GM19468 (cell line): Measurements from ENCODE around the gene EHD1.

ENCODE experiments used
- ATAC-seq: cut with Tn5 transposase; IDR thresholded peaks from one replicate; pipeline ENCODE4 v1.9.1; 2021; ENCODE audit warnings: mild to moderate bottlenecking, moderate library complexity, moderate number of reproducible peaks; ENCODE audit not compliant: unreplicated experiment; ENCODE audit errors: extremely low read depth

Gene EHD1

DNA sequence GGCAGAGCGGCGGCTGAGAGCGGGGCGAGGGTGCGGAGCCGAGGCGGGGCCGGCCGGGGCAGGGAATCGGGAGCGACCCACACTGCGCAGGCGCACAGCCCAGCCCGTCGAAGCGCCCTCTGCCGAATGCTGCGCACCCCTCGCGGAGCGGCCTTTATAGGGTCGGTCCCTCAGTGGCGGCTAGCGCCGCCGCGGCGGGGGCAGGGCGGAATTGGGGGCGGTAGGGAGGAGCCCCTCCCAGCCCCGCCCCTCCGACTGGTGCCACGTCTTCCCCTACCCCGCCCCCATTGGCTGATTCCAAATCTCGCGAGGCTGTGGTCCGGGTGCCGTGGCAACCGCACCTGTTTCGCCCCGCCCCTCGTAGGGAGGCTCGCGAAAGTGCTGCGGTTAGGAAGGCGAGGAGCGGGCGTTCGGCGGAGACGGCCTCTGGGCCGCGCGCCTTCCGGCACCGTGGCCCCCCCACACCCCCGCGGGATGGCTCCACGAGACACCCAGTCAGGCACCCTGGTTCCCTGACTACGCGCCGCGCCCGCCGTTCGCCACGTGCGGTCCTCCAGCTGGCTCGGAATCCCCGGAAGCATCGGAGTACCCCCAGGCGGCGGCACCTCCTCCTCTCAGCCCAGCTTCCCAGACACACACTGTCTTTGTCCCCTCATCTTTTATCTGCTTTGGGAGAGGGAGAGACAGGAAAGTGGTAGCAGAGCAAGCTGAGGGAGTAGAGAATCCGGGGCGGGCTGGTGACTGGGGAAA is at the start of gene EHD1:
EHD1 (minus strand) TSS at position 128 of the 750 bp plus-strand sequence. CDS start 157 bp downstream, outside the sequence.
- peak; percentile 64 for ATAC-seq

DNA sequence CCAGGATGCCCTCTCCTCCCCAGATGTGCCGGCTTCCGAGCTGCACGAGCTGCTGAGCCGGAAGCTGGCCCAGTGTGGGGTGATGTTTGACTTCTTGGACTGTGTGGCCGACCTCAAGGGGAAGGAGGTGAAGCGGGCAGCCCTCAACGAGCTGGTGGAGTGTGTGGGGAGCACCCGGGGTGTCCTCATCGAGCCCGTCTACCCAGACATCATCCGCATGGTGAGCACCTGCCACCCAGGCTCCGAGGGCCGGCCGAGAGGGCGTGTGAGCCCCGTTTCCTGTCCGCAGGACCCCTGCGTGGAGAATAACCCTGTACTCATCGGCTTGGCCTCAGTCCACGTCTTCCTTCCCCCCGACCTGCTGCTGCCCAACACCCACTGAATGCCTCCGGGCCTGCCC is 48.3 kb upstream of the EHD1 start:
- no peak for ATAC-seq

DNA sequence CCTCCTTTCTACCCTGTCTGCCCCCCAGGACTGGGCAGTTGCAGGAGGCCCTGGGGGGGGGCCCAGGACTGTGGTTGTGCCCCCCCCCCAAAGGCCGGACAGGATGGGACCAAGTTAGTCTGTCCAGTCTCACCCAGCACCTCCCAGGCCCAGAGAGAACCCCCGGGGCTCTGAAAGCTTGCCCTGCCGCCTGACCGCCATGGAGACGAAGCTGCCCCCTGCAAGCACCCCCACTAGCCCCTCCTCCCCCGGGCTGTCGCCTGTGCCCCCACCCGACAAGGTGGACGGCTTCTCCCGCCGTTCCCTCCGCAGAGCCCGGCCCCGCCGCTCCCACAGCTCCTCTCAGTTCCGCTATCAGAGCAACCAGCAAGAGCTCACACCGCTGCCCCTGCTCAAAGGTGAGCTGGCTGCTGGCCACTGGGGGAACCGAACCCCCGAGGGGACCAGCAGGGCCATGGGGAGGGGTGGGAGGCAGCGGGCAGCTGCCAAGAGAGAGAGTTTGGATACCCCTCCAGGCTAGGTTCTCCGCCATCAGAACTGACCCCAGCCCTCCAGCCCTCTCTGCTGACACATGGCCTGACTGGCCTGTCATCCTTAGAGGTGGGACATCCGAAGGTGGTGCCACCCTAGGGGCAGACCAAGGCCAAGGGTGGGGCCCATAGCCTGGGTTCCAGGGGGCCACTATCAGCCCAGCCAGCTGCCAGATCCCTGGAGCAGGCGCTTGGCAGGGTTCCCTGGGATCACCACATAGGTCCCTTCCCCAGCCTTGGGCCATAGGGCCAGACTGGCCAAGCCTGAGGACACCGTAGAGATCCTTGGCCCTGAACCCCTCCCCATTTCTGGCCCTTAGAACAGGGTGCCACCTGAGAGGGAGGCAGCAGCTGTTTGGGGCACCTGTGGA is 47.4 kb upstream of the EHD1 start:
- no peak for ATAC-seq

DNA sequence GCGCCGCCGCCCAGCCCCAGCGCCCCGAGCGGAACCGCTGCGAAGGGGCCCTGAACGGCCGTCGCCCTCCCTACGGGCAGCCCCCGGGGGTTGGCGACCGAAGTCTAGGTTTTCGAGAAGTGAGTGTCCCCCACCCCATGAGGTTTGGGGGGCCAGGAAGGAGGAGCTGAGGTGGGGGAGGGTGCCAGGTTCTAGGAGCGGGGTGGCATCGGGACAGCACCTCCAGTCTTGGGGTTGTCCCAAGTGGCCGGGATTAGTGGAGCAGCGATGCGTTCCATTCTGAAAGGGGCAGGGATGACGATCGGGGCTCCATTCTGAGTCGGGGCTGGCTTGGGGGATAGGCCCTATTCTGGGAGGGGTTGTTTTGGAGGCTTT is 46.5 kb upstream of the EHD1 start:
- no peak for ATAC-seq

DNA sequence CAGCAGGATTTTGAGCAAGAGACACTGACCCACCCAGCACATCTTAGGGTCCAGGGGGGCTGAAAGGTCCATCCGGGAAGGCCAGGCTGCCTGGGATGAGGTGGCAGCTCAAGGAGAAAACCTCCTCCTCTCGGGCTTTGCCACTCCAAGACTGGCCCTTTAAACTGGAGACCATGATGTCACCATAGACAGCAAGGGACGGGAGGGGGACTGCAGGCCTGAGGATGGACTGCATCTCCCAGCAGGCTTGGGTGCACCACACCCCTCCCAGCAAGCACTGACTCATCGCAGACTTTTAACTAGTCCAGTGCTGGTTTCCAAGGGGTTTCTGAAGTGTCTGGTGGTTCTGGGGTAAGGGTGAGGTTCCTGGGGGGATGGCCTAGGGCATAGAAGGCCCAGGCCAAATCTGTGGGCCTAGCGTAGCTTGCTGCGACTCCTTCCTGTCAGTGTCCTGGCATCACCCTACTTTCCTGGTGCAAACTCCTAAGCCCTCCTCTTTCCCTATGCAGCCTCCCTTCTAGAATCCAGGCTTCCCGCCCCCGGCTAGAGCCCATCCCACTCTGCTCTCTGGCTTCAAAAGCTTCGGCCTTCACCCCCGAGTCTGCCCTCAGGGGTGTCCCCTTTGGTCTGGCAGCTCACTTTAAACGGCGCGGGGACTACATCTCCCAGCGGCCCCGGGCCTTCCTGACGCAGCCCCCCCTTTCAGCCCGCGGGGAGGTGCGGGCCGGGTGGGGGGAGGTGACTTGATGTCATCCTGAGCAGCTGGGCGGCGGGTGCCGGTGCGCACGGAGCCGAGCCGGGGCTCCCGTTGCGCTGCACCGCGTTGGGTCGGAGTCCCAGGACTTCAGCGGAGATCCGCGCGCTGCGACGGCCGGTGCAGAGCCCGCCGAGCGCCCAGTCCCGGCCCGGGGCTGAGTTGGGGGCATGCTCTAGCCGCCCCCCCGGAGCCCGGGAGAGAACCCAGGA is 45.8 kb upstream of the EHD1 start, which contains the start of gene PPP2R5B:
PPP2R5B (plus strand) TSS at position 746 of the 966 bp plus-strand sequence. CDS start 1,046 bp downstream, outside the sequence.
- ATAC-seq, result peak; percentile 51

DNA sequence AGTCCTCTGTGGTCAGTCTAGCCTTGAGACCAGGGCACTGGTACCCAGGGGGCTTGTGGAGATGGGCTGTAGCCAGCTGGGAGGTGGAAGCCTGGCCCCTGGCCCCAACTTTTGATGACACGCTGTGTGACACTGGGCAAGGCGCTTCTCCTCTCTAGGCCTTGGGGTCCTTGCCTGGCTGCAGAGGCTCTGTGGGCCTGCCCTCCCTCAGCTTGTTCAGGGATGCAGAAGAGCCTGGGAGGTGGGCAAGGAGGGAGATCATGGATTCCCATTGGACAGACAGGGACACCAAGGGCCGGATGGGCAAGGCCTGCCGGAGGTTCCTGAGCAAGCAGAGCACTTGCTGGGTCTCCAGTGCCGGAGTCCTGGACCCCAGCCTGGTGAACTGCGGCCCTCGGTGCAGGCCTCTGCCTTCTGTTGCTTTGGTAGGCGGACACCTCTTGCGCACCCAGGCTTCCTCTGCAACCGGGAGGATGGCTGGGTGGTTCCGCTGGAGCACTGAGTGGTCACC is 44.8 kb upstream of the EHD1 start:
- ATAC-seq, result no peak

DNA sequence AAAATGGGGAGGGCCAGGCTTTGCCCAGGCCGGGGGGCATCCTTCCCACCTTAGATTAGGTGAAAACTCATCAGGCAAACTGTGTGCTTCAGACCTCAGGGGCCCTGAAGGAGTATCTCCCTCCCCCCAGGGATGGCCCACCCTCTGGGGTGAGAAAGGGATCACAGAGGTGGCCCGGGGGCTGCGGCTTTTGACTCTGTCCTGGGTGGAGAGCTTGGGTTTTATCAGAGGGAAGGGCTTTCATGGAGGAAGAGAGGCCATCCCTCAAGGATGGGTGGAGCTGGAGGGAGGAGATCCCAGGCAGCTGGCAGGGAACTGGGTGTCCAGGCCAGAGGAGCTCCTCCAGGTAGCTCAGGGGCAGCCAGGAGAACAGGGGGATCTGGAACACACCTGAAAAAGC is 43.0 kb upstream of the EHD1 start:
- no peak for ATAC-seq

DNA sequence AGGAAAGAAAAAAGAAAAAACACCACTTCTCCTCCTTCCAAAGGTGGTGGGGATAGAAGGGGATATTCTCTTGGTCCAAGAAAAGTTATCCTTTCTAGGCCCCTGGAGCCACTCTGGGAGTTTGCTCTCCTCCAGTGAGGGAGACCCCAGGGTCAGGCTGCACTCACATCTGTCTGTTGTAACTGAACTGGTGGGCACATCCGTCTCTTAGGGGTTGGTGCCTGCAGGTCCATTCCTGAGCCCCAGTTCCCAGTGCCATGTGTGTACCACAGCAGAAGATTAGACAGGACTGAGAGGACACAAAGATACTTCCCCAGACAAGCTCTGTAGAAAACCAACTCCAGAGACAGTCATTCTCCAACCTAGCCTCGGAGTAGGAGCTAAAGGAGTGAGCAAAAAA is 41.7 kb upstream of the EHD1 start:
- ATAC-seq, result no peak

DNA sequence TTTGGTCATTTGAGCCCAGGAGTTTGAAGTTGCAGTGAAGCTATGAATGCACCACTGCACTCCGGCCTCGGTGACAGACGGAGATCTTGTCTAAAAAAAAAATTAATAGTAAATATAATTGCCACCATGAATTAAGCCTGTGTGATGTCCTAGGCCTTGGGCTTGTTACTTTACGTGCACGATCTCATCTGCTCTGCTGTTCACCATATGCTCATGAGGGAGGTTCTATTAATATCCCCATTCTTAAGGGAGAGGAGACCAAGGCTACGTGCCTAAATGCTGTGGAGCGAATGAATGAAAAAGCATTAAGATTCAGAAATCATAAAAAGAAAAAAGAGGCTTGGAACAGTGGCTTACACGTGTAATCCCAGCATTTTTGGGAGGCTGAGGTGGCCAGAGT is 41.2 kb upstream of the EHD1 start:
- ATAC-seq, result no peak

DNA sequence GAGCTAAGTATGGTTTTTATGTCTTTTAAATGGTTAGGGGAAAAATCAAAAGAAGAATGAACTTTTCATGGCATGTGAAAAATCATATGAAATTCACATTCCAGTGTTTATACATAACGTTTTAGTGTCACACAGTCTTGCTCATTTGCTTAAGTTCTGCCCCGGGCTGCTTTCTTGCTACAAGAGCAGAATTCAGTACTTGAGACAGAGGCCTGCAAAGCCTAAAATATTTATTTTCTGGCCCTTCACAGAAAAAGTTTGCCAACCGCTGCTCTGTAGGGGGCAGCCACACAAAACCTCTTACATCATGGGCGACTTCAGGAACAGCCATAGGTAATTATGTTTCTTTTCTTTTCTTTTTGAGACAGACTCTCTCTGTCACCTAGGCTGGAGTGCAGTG is 39.6 kb upstream of the EHD1 start:
- ATAC-seq, result no peak

DNA sequence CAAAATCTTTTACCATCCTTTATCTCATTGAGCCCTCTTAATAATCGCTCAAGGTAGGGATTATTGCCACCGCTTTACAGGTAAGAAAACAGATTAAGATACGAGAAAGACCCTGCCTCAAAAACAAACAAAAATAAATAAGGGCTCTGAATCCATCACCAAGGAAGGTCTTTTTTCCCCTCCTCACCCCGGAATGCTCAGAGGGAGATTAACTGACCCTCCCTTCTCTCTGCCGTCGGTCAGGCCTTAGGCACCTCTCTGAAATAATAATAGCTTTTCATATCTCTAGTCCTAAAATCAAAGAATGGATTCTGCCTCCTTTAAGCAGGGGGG is 39.2 kb upstream of the EHD1 start:
- ATAC-seq, result no peak

DNA sequence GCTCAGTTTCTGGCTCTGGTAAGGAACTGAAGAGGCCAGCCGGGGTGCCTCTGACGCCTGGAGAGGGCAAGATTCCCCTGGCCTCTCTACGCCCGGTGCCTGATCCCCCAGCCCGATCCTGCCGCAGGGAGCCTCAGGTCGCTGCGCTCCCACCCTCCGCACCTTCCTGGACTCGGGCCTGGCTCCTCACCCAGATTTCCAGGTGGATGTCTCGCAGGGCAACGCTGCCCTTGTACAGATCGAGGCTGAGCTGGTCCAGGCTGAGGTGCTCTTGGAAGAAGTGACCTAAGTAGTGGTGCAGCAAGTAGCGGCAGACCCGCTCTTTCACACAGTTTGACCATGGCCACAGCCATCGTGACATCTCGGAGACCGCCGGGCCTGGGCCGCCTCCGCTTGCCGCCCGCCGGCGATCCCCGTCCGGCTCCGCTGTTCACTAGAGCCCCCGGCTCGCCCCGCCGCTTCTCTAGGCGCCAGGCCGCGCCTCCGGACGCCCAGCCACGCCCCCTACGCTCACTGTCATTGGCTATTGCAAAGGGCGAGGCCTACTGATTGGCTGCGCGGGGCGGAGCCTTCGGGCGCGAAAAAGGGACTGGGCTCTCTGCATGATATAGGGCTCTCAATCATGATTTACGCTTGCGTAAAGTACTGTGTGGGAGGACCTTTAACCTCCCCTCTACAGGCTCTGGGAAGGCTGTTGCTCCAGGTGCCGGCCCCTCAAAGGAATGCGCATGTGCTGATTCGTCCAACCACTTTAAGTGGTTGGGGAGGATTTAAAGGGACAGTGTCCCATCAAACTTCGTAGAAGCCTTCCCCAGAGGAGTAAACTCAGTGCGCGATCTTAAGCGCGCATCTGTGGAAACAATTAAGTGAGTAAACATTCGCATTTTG is 38.6 kb upstream of the EHD1 start, which contains the start of gene ATG2A:
ATG2A (minus strand) TSS at position 435 of the 888 bp plus-strand sequence; CDS start at position 361, 74 bp downstream.
- peak; percentile 94 for ATAC-seq

DNA sequence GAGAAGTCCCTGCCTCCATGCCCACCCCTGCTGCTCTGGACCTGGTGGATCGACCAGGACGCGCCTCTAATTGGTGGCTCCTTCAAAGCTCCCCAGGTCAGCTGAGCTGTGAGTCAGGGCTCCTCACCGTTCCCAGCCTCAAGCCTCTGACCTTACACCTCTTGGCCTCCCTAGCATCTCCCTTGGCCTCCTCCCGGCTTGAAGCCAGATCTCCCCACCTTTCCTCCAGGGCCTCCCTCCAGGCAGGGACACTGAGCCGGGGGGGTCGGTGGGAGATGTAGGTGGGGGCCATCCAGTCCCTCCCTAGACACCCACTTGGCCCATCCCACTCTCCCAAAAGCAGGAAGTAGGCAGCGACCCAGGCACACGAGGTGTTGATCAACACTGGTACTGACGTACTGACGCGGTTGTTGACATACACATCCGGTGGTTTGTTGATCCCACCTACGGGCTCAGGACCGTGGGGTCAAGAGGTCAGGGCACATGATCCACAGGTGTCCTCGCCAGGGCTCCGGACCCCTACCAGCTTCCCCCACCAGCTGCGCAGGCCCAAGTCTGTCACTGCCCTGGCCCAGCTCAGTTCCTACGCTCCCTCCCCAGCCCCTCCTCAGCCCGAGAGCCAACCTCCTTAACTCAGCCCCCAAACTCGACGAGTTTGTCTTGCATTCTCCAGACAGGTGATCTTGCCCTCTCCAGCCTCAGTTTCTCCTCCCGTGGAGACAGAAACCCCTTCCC is 37.8 kb upstream of the EHD1 start:
- ATAC-seq, result no peak

DNA sequence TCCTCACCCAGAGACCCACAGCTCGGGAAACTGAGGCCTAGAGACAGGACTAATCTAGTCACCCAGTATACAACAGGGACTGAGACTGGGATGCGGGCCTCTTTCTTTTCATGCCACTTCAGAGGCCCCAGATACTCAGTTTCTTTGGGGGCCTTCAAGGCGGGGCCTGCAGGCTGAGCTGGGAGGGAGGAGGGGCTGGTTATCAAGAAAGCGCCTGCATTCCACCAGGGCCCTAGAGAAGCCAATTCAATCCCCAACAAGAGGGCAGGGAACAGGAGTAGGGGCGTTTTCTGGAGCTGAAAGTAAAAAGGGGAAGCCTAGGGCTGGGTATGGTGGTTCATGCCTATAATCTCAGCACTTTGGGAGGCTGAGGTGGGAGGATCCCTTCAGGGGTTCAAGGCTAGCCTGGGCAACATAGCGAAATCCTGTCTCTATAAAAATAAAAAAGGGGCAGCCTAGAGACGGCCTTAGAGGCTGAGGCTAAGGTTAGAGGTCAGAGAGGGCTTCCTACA is 37.0 kb upstream of the EHD1 start:
- no peak for ATAC-seq

DNA sequence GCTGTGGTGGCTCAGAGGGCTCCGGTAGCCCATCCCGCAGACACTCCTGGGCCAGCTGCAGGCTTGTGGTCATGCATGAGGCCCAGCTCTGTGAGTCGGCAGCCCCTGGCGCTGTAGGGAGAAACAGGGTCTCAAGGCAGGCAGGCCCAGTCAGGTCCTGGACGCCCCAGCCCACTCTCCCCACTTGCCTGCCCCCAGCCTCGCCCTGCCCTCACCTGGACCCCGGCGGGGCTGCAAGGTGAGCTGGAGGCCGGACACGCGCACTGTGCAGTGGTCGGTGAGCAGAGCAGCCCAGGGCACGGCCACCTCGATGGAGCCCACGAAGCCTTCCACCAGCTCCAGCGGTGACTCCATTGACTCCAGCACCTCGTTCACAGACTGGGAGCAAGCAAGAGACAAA is 35.7 kb upstream of the EHD1 start:
- ATAC-seq, result no peak

DNA sequence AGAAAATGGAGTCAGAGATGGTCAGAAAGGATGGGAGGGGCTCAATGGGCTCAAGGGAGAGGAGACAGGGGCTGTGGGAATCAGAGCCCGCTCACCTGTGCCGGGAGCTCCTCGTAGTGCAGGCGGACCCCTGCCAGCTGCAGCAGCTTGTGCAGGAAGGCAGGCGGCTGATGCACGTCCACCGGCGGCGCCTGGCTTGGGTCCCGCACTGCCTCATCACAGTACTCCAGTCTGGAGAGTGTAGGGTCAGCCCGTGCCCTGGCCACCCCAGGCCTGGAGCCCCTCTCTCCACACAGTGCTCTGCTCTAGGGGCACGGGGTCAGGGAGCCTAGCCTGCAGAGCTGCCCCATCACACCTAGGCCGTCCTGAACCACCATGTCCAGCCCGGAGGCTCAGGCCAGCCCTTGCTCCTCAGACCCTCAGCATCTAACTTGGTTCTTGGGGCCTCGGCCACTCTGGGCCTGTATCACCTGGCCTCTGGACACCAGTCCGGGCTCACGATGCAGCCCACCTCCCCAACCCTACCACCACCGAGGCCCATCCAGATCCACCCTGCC is 34.8 kb upstream of the EHD1 start:
- ATAC-seq, result no peak

DNA sequence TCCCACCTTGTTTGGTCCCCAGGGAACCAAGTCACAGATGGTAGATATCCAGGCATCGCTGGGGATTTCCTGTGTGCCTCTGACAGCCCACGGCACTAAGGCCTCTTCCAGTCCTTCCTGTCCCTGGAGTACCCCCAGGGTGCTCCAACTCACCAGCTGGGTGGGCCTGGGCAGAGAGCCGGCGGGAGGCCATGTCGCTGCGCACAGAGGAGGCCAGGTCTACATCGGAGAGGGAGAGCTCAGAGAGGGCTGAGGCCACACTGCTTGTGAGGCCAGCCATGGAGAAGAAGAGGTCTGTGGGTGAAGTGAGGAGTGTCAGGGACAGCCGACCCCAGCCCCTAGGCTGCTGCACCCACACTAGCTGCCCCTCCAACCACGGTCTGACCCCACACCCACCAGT is 33.3 kb upstream of the EHD1 start:
- ATAC-seq, result no peak

DNA sequence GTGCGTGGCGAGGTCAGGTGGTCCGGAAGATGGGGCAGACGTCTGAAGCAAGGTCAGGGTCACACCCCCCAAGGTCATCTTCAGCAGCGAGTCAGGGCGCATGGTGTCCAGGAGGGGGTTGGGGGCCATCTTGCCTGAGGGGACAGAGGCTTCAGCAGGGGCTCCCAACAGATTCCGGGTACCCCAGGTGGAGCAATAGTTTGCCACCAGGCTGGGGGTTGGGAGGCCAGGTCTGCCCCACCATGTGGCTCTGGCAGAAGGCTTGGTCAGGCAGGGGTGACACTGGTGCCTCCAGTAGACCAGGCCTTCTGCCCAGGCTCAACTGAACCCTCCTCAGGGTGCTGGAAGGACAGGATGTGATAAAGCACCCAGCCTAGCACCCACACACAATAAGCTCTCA is 32.7 kb upstream of the EHD1 start:
- ATAC-seq, result no peak
